SU-DHL-6 (cell line): ENCODE measurements around the gene AMMECR1.

Experiments
- H2AFZ ChIP-seq: fragments of 200-600 bp; sonication (generic); 2 replicates; pipeline ENCODE4 v1.6.1; 2014; ENCODE audit warnings: low read depth, mild to moderate bottlenecking, moderate library complexity, mixed read lengths, antibody characterized with exemption, low read length; ENCODE audit not compliant: severe bottlenecking
- H3F3A ChIP-seq: fragments of 200-600 bp; shearing (Covaris generic); 2 replicates; pipeline ENCODE4 v1.6.0; 2016; ENCODE audit warnings: antibody characterized with exemption, mild to moderate bottlenecking; ENCODE audit not compliant: insufficient read depth
- H3K27ac ChIP-seq: fragments of 200-600 bp; sonication (generic); 2 replicates; pipeline ENCODE4 v1.5.1; 2016; ENCODE audit warnings: low read depth, mild to moderate bottlenecking, low read length, moderate library complexity, mixed read lengths
- H3K27me3 ChIP-seq: fragments of 200-600 bp; sonication (generic), shearing (Covaris generic); 2 replicates; pipeline ENCODE4 v1.6.0; 2014; ENCODE audit warnings: mild to moderate bottlenecking, low read length
- H3K36me3 ChIP-seq: fragments of 200-600 bp; sonication (generic); 2 replicates; pipeline ENCODE4 v1.6.1; 2014; ENCODE audit warnings: mild to moderate bottlenecking, low read length, mixed read lengths
- H3K4me2 ChIP-seq: fragments of 300-600, 200-600 bp; shearing (Covaris generic), sonication (generic); 2 replicates; pipeline ENCODE4 v1.6.0; 2014; ENCODE audit warnings: low read length, low read depth, mild to moderate bottlenecking; ENCODE audit not compliant: poor library complexity, severe bottlenecking
- H3K4me3 ChIP-seq: fragments of 200-600 bp; sonication (generic); 2 replicates; pipeline ENCODE4 v1.5.1; 2014; ENCODE audit warnings: antibody characterized with exemption, low read length, mild to moderate bottlenecking, mixed read lengths; ENCODE audit not compliant: insufficient read depth, poor library complexity, severe bottlenecking
- H3K79me2 ChIP-seq: fragments of 200-600 bp; sonication (generic); 2 replicates; pipeline ENCODE4 v1.6.1; 2014; ENCODE audit warnings: mild to moderate bottlenecking, low read length, moderate library complexity; ENCODE audit not compliant: insufficient read depth
- H3K9ac ChIP-seq: fragments of 200-600 bp; sonication (generic); 2 replicates; pipeline ENCODE4 v1.7.0; 2014; ENCODE audit warnings: mild to moderate bottlenecking, low read length
- H3K9me2 ChIP-seq: fragments of 200-600 bp; sonication (generic); replicated peaks from 2 replicates; pipeline ENCODE4 v1.6.1; 2014; ENCODE audit warnings: low read length; ENCODE audit not compliant: insufficient read depth
- H3K9me3 ChIP-seq: fragments of 200-600 bp; sonication (generic); 2 replicates; pipeline ENCODE4 v1.6.1; 2014; ENCODE audit warnings: low read length, mixed read lengths; ENCODE audit not compliant: insufficient read depth
- H4K20me1 ChIP-seq: fragments of 200-600 bp; sonication (generic); 2 replicates; pipeline ENCODE4 v1.6.1; 2014; ENCODE audit warnings: low read depth, mild to moderate bottlenecking, antibody characterized with exemption, low read length, moderate library complexity, mixed read lengths
- EZH2phosphoT487 ChIP-seq: fragments of 200-600 bp; sonication (generic), shearing (Covaris generic); conservative IDR thresholded peaks from 2 replicates; pipeline ENCODE4 v1.6.1; 2018; ENCODE audit warnings: mild to moderate bottlenecking, antibody characterized with exemption, low read length, moderate library complexity, mixed read lengths
- TF ChIP-seq, protein P1 (sequence below): fragments of 200-600 bp; sonication (generic); IDR thresholded peaks from one replicate; pipeline ENCODE4 v1.5.1; 2017; ENCODE audit warnings: antibody characterized with exemption, mild to moderate bottlenecking, low read length, moderate library complexity; ENCODE audit not compliant: insufficient read depth, poor library complexity, severe bottlenecking

The AMMECR1 gene

DNA sequence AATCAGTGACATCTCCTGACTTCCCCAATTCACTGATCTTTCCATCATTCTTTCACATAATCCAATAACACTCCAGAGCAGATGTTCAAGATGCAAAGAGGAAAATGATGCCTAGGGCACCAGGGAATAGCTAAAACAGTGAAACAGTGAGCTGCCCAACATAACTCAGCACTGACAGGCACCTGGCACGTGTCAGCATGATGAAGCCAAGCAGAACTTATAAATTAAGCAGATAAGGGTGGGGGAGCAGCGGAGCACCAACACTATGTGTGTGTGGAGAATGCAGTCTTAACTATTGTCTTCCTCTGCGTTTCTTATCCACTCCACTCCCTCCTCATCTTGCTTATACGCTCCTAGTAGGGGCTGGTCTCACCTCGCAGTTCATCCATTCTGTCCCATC, 89.4 kb downstream of the AMMECR1 start:
- Histone ChIP-seq H4K20me1 (no peaks in the 10 kb centered on the region), H3K4me2 (no peak overlapping the region), H3K79me2 (no peaks in the 10 kb centered on the region), H3K9ac (no peak overlapping the region), H3K36me3 (no peaks in the 10 kb centered on the region), H3K27me3 (no peaks in the 10 kb centered on the region), H3K9me3 (no peaks in the 10 kb centered on the region), H3K4me3 (no peak overlapping the region), H3K9me2 (no peaks in the 10 kb centered on the region), H3F3A (no peaks in the 10 kb centered on the region), H3K27ac (no peak overlapping the region), H2AFZ (no peak overlapping the region)
- TF ChIP-seq EZH2phosphoT487, result no peak
- TF ChIP-seq, protein P1, sequence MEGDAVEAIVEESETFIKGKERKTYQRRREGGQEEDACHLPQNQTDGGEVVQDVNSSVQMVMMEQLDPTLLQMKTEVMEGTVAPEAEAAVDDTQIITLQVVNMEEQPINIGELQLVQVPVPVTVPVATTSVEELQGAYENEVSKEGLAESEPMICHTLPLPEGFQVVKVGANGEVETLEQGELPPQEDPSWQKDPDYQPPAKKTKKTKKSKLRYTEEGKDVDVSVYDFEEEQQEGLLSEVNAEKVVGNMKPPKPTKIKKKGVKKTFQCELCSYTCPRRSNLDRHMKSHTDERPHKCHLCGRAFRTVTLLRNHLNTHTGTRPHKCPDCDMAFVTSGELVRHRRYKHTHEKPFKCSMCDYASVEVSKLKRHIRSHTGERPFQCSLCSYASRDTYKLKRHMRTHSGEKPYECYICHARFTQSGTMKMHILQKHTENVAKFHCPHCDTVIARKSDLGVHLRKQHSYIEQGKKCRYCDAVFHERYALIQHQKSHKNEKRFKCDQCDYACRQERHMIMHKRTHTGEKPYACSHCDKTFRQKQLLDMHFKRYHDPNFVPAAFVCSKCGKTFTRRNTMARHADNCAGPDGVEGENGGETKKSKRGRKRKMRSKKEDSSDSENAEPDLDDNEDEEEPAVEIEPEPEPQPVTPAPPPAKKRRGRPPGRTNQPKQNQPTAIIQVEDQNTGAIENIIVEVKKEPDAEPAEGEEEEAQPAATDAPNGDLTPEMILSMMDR, result no peak

DNA sequence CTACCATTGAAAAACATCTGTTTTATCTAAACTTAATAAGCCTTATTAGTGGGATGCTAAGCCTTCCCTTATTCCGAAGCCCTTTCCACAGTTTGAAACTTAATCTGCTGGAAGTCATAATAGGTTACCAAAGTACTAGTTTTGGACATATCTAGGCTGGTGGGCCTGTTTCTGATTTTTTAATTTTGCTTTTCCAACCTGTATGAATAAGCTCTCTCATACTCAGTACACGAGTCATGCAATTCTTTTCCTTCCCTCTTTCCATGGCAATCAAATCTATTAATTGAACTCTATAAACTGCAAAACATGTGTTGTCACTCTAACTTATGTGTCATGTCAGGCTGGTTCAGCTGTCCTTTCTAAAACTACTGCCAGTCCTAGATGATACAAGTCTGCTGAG, 91.0 kb downstream of the AMMECR1 start:
- TF ChIP-seq, protein P1, result no peak
- TF ChIP-seq EZH2phosphoT487, result no peak
- Histone ChIP-seq H3K9me3 (no peaks in the 10 kb centered on the region), H3K36me3 (no peaks in the 10 kb centered on the region), H3K79me2 (no peaks in the 10 kb centered on the region), H2AFZ (no peak overlapping the region), H3K27me3 (no peaks in the 10 kb centered on the region), H3F3A (no peaks in the 10 kb centered on the region), H3K27ac (no peak overlapping the region), H4K20me1 (no peaks in the 10 kb centered on the region), H3K9ac (no peak overlapping the region), H3K9me2 (no peaks in the 10 kb centered on the region), H3K4me3 (no peak overlapping the region), H3K4me2 (no peak overlapping the region)

DNA sequence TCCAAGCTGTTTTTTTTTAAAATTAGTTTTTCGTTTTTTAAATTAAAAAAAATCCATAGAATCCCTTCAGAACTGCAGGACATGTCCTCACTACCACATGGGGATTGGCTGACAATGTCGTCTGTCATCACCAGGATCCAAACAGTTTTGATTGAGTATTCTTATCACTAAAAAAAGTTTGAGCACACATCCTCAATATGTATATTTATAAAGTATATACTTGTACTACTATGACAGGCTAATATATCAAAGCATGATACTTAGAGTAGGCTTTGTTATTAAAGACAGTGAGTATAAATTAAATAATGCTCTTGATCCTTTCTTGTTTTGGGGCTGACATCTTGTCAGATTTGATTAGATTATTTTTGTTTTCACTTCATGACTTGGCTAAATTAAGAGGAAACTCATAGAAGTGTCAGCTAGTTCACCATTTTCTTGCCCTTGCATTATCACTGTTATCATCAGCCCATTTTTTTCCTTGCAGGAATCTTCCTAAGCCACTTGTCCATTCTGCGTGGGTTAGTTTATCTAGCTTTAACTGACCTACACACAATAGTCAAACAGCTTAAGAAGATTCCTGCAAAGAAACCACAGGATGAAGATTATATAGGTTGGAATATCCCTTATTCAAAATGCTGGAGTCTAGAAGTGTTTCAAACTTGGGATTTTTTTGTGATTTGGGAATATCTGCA, 92.8 kb downstream of the AMMECR1 start:
- no peaks in the 10 kb centered on the region for H3K9me2 ChIP-seq
- H3K4me2 ChIP-seq, result no peak overlapping the region
- H3K79me2 ChIP-seq, result no peaks in the 10 kb centered on the region
- H4K20me1 ChIP-seq, result no peaks in the 10 kb centered on the region
- H3K36me3 ChIP-seq, result no peaks in the 10 kb centered on the region
- H3K9me3 ChIP-seq, result no peaks in the 10 kb centered on the region
- no peak overlapping the region for H2AFZ ChIP-seq
- H3F3A ChIP-seq, result no peaks in the 10 kb centered on the region
- no peak overlapping the region for H3K9ac ChIP-seq
- H3K27me3 ChIP-seq, result no peaks in the 10 kb centered on the region
- no peak for TF ChIP-seq EZH2phosphoT487
- TF ChIP-seq, protein P1, result no peak
- H3K27ac ChIP-seq, result no peak overlapping the region
- no peak overlapping the region for H3K4me3 ChIP-seq
